HepG2 (cell line): ENCODE measurements around the gene GRM2. TPM values are rescaled to one million over a fixed set of nuclear protein-coding genes. Genes with fewer than 3 reads are reported as not detected.

Experiments
- E2F5 ChIP-seq: sonication (generic); formaldehyde crosslinking; conservative IDR thresholded peaks from 2 replicates; pipeline ENCODE4 v1.4.0; 2020; ENCODE audit warnings: missing genetic modification reagents
- ETV5 ChIP-seq: IDR thresholded peaks from 2 replicates; pipeline ENCODE4 v1.6.1; 2018; ENCODE audit warnings: missing biosample characterization, missing genetic modification reagents, inconsistent platforms, borderline replicate concordance
- GTF3A ChIP-seq: sonication (generic); formaldehyde crosslinking; conservative IDR thresholded peaks from 2 replicates; pipeline ENCODE4 v1.4.0; 2020; ENCODE audit warnings: mild to moderate bottlenecking, missing genetic modification reagents
- NFATC3 ChIP-seq: sonication (generic); formaldehyde crosslinking; IDR thresholded peaks from 2 replicates; pipeline ENCODE4 v1.5.1; 2020; ENCODE audit warnings: mild to moderate bottlenecking, missing genetic modification reagents
- ZFP37 ChIP-seq: sonication (generic); formaldehyde crosslinking; IDR thresholded peaks from 2 replicates; pipeline ENCODE4 v1.4.0; 2020; ENCODE audit warnings: missing genetic modification reagents, borderline replicate concordance
- ZFP82 ChIP-seq: sonication (generic); formaldehyde crosslinking; IDR thresholded peaks from 2 replicates; pipeline ENCODE4 v1.5.1; 2020; ENCODE audit warnings: mild to moderate bottlenecking, missing genetic modification reagents, borderline replicate concordance
- ZNF121 ChIP-seq: sonication (generic); formaldehyde crosslinking; IDR thresholded peaks from 2 replicates; pipeline ENCODE4 v1.5.0; 2020; ENCODE audit warnings: mild to moderate bottlenecking, missing genetic modification reagents
- ZNF20 ChIP-seq: sonication (generic); formaldehyde crosslinking; IDR thresholded peaks from 2 replicates; pipeline ENCODE4 v1.4.0; 2020; ENCODE audit warnings: mild to moderate bottlenecking, moderate library complexity, missing genetic modification reagents
- ZNF350 ChIP-seq: sonication (generic); formaldehyde crosslinking; IDR thresholded peaks from 2 replicates; pipeline ENCODE4 v1.4.0; 2020; ENCODE audit warnings: mild to moderate bottlenecking, low read depth, missing genetic modification reagents, borderline replicate concordance
- ZNF775 ChIP-seq: sonication (generic); formaldehyde crosslinking; IDR thresholded peaks from 2 replicates; pipeline ENCODE4 v1.4.0; 2020; ENCODE audit warnings: missing genetic modification reagents, mild to moderate bottlenecking, moderate library complexity, borderline replicate concordance
- ZNF850 ChIP-seq: sonication (generic); formaldehyde crosslinking; conservative IDR thresholded peaks from 2 replicates; pipeline ENCODE4 v1.9.0; 2021; ENCODE audit warnings: mild to moderate bottlenecking, missing genetic modification reagents
- polyA plus RNA-seq, 8 experiments: library from polyadenylated mRNA; depleted of rRNA in 3 of 8; stranded (reverse) in 7 of 8; unstranded in 1 of 8; fragments of >200 nt; fragmentation: Illumina TruSeq in 4 of 8; extraction: Trizol in 4 of 8; gene quantifications; 2 replicates each; pipeline versions ENCODE4 v1.2.1 to v1.2.3, GENCODE V29; 2011 to 2016; ENCODE audit warnings: low read depth in 4 of 8, missing spikeins in 1 of 8, mixed read lengths in 1 of 8; ENCODE audit not compliant: insufficient read depth in 1 of 8
- total RNA-seq, 5 experiments: library from RNA; depleted of rRNA; stranded (reverse); fragments of >200 nt; fragmentation: Illumina TruSeq; extraction: Trizol; gene quantifications; 2 replicates each; pipeline ENCODE4 v1.2.3, GENCODE V29; 2016; ENCODE audit warnings: low read depth in 1 of 5
- TF ChIP-seq, protein P1 (sequence below): sonication (generic); formaldehyde crosslinking; IDR thresholded peaks from 2 replicates; pipeline ENCODE4 v1.5.0; 2020; ENCODE audit warnings: missing genetic modification reagents
- TF ChIP-seq, protein P2 (sequence below), 2 experiments: sonication (generic) in 1 of 2; formaldehyde crosslinking in 1 of 2; IDR thresholded peaks; 2 replicates each; pipeline versions ENCODE4 v1.4.0 to v1.6.1; 2018 to 2020; ENCODE audit warnings: missing genetic modification reagents in 2 of 2, borderline replicate concordance in 1 of 2, low read depth in 1 of 2, mild to moderate bottlenecking in 1 of 2, missing biosample characterization in 1 of 2
- TF ChIP-seq, protein P3 (sequence below): IDR thresholded peaks from 2 replicates; pipeline ENCODE4 v1.6.1; 2016; ENCODE audit warnings: mild to moderate bottlenecking
- TF ChIP-seq, protein P4 (sequence below): sonication (generic); formaldehyde crosslinking; IDR thresholded peaks from 2 replicates; pipeline ENCODE4 v1.8.0; 2022; ENCODE audit warnings: missing genetic modification reagents, mild to moderate bottlenecking, moderate library complexity, borderline replicate concordance

GRM2 gene
- total and polyA plus RNA-seq, 2 of the 13 experiments (the other 11 are each of a cell fraction or from before 2014, with no cell fraction given), result 0.04 to 0.07 TPM

- TF ChIP-seq NFATC3 (CRISPR knock-in tag), result no peak
- 0 out of 2 replicates have a peak, but pooled peaks have one; percentile 33 for TF ChIP-seq ZNF350 (CRISPR knock-in tag)
- no peak for TF ChIP-seq ZNF850 (CRISPR knock-in tag)
- TF ChIP-seq ZFP37, result no peak
- TF ChIP-seq, protein P1, sequence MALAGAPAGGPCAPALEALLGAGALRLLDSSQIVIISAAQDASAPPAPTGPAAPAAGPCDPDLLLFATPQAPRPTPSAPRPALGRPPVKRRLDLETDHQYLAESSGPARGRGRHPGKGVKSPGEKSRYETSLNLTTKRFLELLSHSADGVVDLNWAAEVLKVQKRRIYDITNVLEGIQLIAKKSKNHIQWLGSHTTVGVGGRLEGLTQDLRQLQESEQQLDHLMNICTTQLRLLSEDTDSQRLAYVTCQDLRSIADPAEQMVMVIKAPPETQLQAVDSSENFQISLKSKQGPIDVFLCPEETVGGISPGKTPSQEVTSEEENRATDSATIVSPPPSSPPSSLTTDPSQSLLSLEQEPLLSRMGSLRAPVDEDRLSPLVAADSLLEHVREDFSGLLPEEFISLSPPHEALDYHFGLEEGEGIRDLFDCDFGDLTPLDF (CRISPR knock-in tag), result no peak
- TF ChIP-seq, protein P2, sequence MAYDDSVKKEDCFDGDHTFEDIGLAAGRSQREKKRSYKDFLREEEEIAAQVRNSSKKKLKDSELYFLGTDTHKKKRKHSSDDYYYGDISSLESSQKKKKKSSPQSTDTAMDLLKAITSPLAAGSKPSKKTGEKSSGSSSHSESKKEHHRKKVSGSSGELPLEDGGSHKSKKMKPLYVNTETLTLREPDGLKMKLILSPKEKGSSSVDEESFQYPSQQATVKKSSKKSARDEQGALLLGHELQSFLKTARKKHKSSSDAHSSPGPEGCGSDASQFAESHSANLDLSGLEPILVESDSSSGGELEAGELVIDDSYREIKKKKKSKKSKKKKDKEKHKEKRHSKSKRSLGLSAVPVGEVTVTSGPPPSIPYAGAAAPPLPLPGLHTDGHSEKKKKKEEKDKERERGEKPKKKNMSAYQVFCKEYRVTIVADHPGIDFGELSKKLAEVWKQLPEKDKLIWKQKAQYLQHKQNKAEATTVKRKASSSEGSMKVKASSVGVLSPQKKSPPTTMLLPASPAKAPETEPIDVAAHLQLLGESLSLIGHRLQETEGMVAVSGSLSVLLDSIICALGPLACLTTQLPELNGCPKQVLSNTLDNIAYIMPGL (CRISPR knock-in tag; IDR thresholded peaks at IDR 0.05; ENCODE audit: borderline replicate concordance in 1 of 2, low read depth in 1 of 2), result peak; percentile 33 to 34; a peak in 1 of 4 replicates
- TF ChIP-seq ZNF775 (CRISPR knock-in tag), result no peak
- no peak for TF ChIP-seq ZFP82 (CRISPR knock-in tag)
- no peak for TF ChIP-seq GTF3A (CRISPR knock-in tag)
- no peak; the same call in 1 of the 2 replicates for TF ChIP-seq ETV5 (CRISPR knock-in tag)
- TF ChIP-seq, protein P3, sequence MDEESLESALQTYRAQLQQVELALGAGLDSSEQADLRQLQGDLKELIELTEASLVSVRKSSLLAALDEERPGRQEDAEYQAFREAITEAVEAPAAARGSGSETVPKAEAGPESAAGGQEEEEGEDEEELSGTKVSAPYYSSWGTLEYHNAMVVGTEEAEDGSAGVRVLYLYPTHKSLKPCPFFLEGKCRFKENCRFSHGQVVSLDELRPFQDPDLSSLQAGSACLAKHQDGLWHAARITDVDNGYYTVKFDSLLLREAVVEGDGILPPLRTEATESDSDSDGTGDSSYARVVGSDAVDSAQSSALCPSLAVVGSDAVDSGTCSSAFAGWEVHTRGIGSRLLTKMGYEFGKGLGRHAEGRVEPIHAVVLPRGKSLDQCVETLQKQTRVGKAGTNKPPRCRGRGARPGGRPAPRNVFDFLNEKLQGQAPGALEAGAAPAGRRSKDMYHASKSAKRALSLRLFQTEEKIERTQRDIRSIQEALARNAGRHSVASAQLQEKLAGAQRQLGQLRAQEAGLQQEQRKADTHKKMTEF (CRISPR knock-in tag), result no peak
- TF ChIP-seq ZNF20 (CRISPR knock-in tag), result no peak
- TF ChIP-seq E2F5 (CRISPR knock-in tag), result no peak
- TF ChIP-seq, protein P4, sequence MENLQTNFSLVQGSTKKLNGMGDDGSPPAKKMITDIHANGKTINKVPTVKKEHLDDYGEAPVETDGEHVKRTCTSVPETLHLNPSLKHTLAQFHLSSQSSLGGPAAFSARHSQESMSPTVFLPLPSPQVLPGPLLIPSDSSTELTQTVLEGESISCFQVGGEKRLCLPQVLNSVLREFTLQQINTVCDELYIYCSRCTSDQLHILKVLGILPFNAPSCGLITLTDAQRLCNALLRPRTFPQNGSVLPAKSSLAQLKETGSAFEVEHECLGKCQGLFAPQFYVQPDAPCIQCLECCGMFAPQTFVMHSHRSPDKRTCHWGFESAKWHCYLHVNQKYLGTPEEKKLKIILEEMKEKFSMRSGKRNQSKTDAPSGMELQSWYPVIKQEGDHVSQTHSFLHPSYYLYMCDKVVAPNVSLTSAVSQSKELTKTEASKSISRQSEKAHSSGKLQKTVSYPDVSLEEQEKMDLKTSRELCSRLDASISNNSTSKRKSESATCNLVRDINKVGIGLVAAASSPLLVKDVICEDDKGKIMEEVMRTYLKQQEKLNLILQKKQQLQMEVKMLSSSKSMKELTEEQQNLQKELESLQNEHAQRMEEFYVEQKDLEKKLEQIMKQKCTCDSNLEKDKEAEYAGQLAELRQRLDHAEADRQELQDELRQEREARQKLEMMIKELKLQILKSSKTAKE (CRISPR knock-in tag), result no peak
- TF ChIP-seq ZNF121, result no peak
Observed at GRCh38 chr3:51682079-51682478, 24.8 kb upstream of the GRM2 start (continued).
